Stomach (tissue), 9 donors: ENCODE data around the gene ALG14. TPM values are rescaled to one million over a fixed set of nuclear protein-coding genes. Genes with fewer than 3 reads are reported as not detected.

Experiments used
- DNase-seq, 2 donors: peaks; one replicate each; pipeline versions ENCODE4 v3.0.0 to v3.0.0-alpha.2; 2013 to 2019
- H3K27ac ChIP-seq, 5 donors: fragments of 200-600 bp in 4 of 5; sonication (generic) in 4 of 5; one replicate each; pipeline ENCODE4 v1.5.1; 2013 to 2019; ENCODE audit warnings: mild to moderate bottlenecking in 1 of 5, moderate library complexity in 1 of 5
- H3K27me3 ChIP-seq, 3 donors: fragments of 200-600 bp; sonication (generic); one replicate each; pipeline ENCODE4 v1.5.1; 2017 to 2019; ENCODE audit warnings: mixed run types in 1 of 3
- H3K36me3 ChIP-seq, 4 donors: fragments of 200-600 bp; sonication (generic); 1 replicate in 3 of 4; 2 replicates in 1 of 4; pipeline ENCODE4 v1.5.1; 2016 to 2019
- H3K4me1 ChIP-seq, 4 donors: fragments of 200-600 bp; sonication (generic); one replicate each; pipeline ENCODE4 v1.5.1; 2016 to 2019
- H3K4me3 ChIP-seq, 4 donors: fragments of 200-600 bp; sonication (generic) in 3 of 4; one replicate each; pipeline ENCODE4 v1.5.1; 2016 to 2019; ENCODE audit warnings: mild to moderate bottlenecking in 1 of 4
- H3K9me3 ChIP-seq, 4 donors: fragments of 200-600 bp; sonication (generic); one replicate each; pipeline ENCODE4 v1.5.1; 2016 to 2019
- CTCF ChIP-seq, 7 experiments: fragments of 450-650 bp in 4 of 7; fragments of 200-600 bp in 3 of 7; sonication (generic) in 3 of 7; IDR thresholded peaks; one replicate each; pipeline ENCODE4 v1.5.1; 2016 to 2019; ENCODE audit warnings: antibody characterized with exemption in 7 of 7, control low read depth in 2 of 7, mild to moderate bottlenecking in 1 of 7
- EP300 ChIP-seq: sonication (generic); formaldehyde crosslinking; IDR thresholded peaks from one replicate; pipeline ENCODE4 v1.6.1; 2017; ENCODE audit warnings: antibody characterized with exemption
- POLR2A ChIP-seq, 4 donors: fragments of 450-650 bp; IDR thresholded peaks; one replicate each; pipeline ENCODE4 v1.6.1; 2016; ENCODE audit warnings: antibody characterized with exemption in 4 of 4, control low read depth in 2 of 4, mild to moderate bottlenecking in 1 of 4, moderate library complexity in 1 of 4
- POLR2AphosphoS5 ChIP-seq, 3 donors: sonication (generic); formaldehyde crosslinking; IDR thresholded peaks; one replicate each; pipeline ENCODE4 v1.6.1; 2016; ENCODE audit warnings: antibody characterized with exemption in 3 of 3
- WGBS, 5 donors: extraction: QIAGEN DNeasy Blood & Tissue Kit in 3 of 5; methylation state at CpG; one replicate each; pipeline versions ENCODE4 v1.1.5 to v1.1.7; 2013 to 2018; 5-methylcytosine and 5-hydroxymethylcytosine counted together
- intact Hi-C: fragments of 100-400 bp; cut with DNase I; formaldehyde crosslinking; loops from one replicate; pipeline ENCODE4 v1.15.1; 2023; ENCODE audit warnings: low total_unique reads
- polyA plus RNA-seq, 3 donors: library from polyadenylated mRNA; stranded (reverse); fragments of 200-250 nt; gene quantifications; one replicate each; pipeline ENCODE4 v1.2.3, GENCODE V29; 2013
- total RNA-seq, 5 donors: library from RNA; depleted of rRNA; stranded (reverse); fragments of >200 nt; gene quantifications; one replicate each; pipeline versions ENCODE4 v1.1.0 to v1.2.3, GENCODE V29; 2014 to 2016
- donor health status: healthy with polysubstance abuse.
- donor health status: Bipolar disorder and iron deficiency.
- donor health status: healthy.

ALG14 gene
- total and polyA plus RNA-seq, 8 donors: under 0.01 to 3.5 (median 1.1) TPM; not detected in 1

DNA sequence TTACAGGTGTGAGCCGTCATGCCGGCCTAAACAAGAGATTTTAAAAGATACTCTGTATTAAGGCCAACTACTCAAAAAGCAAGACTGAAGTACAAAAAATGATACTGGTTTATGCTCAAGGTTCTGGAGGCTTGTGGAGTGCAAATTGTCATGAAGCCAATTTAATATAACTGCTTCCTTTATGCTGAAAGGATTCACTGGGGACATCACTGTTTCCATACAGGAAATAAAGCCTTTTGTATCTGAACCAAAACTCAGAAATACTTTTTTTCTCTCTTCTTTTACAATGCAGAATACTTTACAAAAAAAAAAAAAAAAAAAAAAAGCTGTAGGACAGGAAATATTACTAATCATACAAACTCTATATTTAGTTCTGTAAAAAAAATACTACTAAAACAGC lies 90.4 kb downstream of the ALG14 start:
- Histone ChIP-seq H3K9me3 (no peaks in the 10 kb centered on the region), H3K36me3 (no peaks in the 10 kb centered on the region), H3K27ac (peak overlapping the region in 3 of 5 donors; percentile 13 to 31 (median 31)), H3K27me3 (no peaks in the 10 kb centered on the region), H3K4me1 (peaks cover 0 to 26% (median 0%) of the 10 kb centered on the region in 4 donors), H3K4me3 (no peak overlapping the region)
- intact Hi-C loops: no loop called here
- 88 to 100% (median 89%) methylated on average over 2 of the region's 2 CpGs for WGBS, 5 donors
- DNase-seq: peak in 1 of 2 donors; percentile 43
- TF ChIP-seq POLR2AphosphoS5 (IDR thresholded peaks at IDR 0.05) (no peak), POLR2A (IDR thresholded peaks at IDR 0.05) (no peak), EP300 (no peak), CTCF (IDR thresholded peaks at IDR 0.05) (no peak)

- Histone ChIP-seq H3K27me3 (no peaks in the 10 kb centered on the region), H3K27ac (peak overlapping the region in 2 of 5 donors; percentile 31), H3K4me3 (no peak overlapping the region), H3K4me1 (peaks cover 0 to 26% (median 0%) of the 10 kb centered on the region in 4 donors), H3K9me3 (no peaks in the 10 kb centered on the region), H3K36me3 (no peaks in the 10 kb centered on the region)
- no peak for DNase-seq
- intact Hi-C loops: no loop called here
- no peak for TF ChIP-seq CTCF (IDR thresholded peaks at IDR 0.05)
- 80 to 100% (median 86%) methylated on average over 1 of the region's 1 CpG for WGBS, 5 donors
These were observed 91.2 kb downstream of the ALG14 start for GRCh38 chr1:94981575-94981973.

DNA sequence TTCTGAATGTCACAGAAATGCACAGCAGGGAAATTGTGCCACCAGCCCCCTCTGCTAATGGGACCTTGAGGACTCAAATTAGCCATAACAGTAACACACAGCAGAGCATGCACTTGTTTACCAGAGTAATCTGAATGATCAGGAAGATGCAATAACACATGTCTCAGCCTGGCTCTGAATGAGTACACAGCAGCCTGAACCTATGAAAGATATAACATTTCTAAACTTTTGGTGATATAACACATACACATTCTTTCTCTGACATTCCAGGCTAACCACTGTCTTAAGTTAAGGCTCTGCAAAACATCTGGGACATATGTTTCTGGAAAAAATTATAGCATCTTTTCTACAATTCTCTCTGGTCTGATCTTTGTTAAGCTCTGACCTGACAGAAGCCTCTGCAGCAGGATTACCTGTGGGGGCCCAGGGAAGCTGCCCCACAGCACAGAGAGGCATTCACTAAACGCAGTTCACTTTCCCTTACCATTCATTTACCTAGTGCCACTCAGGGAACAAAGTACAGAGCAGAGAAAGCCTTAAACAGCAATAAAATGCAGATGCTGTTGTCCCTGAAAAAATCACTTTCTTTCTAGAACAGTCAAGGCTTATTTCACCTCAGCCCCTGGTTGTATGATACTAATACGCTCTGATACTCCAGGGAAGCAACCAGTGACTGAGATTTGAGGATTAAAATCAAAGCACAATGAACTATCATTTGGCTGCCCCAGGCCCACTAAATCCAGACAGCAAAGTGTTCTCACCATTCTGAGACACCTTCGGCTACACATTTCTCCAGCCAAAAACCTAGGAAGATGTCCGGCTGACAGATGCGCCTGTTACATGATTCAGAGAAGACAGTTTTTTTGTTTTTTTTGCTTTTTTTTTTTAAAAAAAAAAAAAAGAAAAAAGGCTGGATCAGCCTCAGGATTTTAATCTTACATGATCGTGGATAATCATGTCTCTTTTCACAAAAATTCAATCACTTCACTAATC lies 91.9 kb downstream of the ALG14 start:
- H3K36me3 ChIP-seq: no peaks in the 10 kb centered on the region
- H3K4me1 ChIP-seq: peaks cover 0 to 26% (median 0%) of the 10 kb centered on the region in 4 donors
- no peaks in the 10 kb centered on the region for H3K9me3 ChIP-seq
- no peaks in the 10 kb centered on the region for H3K27me3 ChIP-seq
- intact Hi-C loops: no loop called here
- no peak for DNase-seq
- 78 to 93% (median 87%) methylated on average over 6 of the region's 6 CpGs for WGBS, 5 donors
- peak overlapping the region in 3 of 5 donors; percentile 5 to 31 (median 30) for H3K27ac ChIP-seq
- TF ChIP-seq EP300: no peak
- no peak for TF ChIP-seq CTCF (IDR thresholded peaks at IDR 0.05)
- no peak for TF ChIP-seq POLR2A (IDR thresholded peaks at IDR 0.05)
- TF ChIP-seq POLR2AphosphoS5 (IDR thresholded peaks at IDR 0.05): no peak
- no peak overlapping the region for H3K4me3 ChIP-seq

- Histone ChIP-seq H3K4me3 (no peak overlapping the region), H3K4me1 (peaks cover 0 to 26% (median 0%) of the 10 kb centered on the region in 4 donors), H3K27ac (peak overlapping the region in 3 of 5 donors; percentile 10 to 31 (median 30)), H3K36me3 (no peaks in the 10 kb centered on the region), H3K9me3 (no peaks in the 10 kb centered on the region), H3K27me3 (no peaks in the 10 kb centered on the region)
- WGBS, 5 donors: 85 to 89% (median 86%) methylated on average over 9 of the region's 9 CpGs
- DNase-seq: no peak
- intact Hi-C loops: no loop called here
- TF ChIP-seq EP300 (no peak), POLR2AphosphoS5 (IDR thresholded peaks at IDR 0.05) (no peak), POLR2A (IDR thresholded peaks at IDR 0.05) (no peak), CTCF (IDR thresholded peaks at IDR 0.05) (no peak)
These were observed 92.8 kb downstream of the ALG14 start for GRCh38 chr1:94979656-94980581.
